HEK293 (cell line): ENCODE data around the gene ZFYVE19.

Source experiments
- CTCF ChIA-PET: fragments of 350-600 bp; formaldehyde crosslinking; extraction: SDS; loops from one replicate; lab custom pipeline; 2021; ENCODE audit warnings: antibody characterized with exemption; lab: Yijun Ruan, JAX
- POLR2A ChIA-PET: fragments of 300-600 bp; formaldehyde crosslinking; extraction: SDS; loops from one replicate; lab custom pipeline; 2020; ENCODE audit warnings: antibody characterized with exemption, inconsistent platforms; lab: Yijun Ruan, JAX
- H3K27ac ChIP-seq: fragments of 200-500 bp; sonication (Bioruptor generic); 2 replicates; pipeline ENCODE4 v1.5.1; 2014; ENCODE audit warnings: low read depth, low read length, control low read depth, inconsistent platforms; ENCODE audit errors: extremely low read depth
- H3K36me3 ChIP-seq, 2 experiments: fragments of 200-500 bp in 1 of 2; sonication (Bioruptor generic) in 1 of 2; 1 replicate in 1 of 2; 2 replicates in 1 of 2; pipeline ENCODE4 v1.5.1; 2014 to 2017; ENCODE audit warnings: inconsistent platforms in 2 of 2, low read length in 2 of 2; ENCODE audit not compliant: control insufficient read depth in 2 of 2, insufficient read depth in 1 of 2
- H3K4me1 ChIP-seq: fragments of 200-500 bp; sonication (Bioruptor generic); 2 replicates; pipeline ENCODE4 v1.5.1; 2014; ENCODE audit warnings: mild to moderate bottlenecking, low read length, inconsistent platforms; ENCODE audit not compliant: control insufficient read depth, insufficient read depth
- H3K4me3 ChIP-seq: 2 replicates; pipeline ENCODE4 v1.5.1; 2011; ENCODE audit warnings: low read depth, mild to moderate bottlenecking, control low read depth, low read length, moderate library complexity
- H3K9me3 ChIP-seq: fragments of 200-500 bp; sonication (Bioruptor generic); 2 replicates; pipeline ENCODE4 v1.5.1; 2014; ENCODE audit warnings: low read depth, low read length, inconsistent platforms; ENCODE audit not compliant: control insufficient read depth, insufficient read depth
- GLI2 ChIP-seq: fragments of 450-650 bp; formaldehyde crosslinking; IDR thresholded peaks from 2 replicates; pipeline ENCODE4; 2017; ENCODE audit warnings: missing biosample characterization, missing genetic modification characterization, low read depth, borderline replicate concordance
- SCRT2 ChIP-seq: fragments of 450-650 bp; formaldehyde crosslinking; IDR thresholded peaks from 2 replicates; pipeline ENCODE4 v1.5.1; 2016; ENCODE audit warnings: missing biosample characterization, missing genetic modification characterization
- SETDB1 ChIP-seq: IDR thresholded peaks from one replicate; pipeline ENCODE4 v1.6.1; 2017; ENCODE audit warnings: mild to moderate bottlenecking, low read length, moderate library complexity, mixed read lengths; ENCODE audit not compliant: insufficient read length
- SP7 ChIP-seq: fragments of 450-650 bp; formaldehyde crosslinking; IDR thresholded peaks from 2 replicates; pipeline ENCODE4 v1.5.1; 2016; ENCODE audit warnings: missing biosample characterization, missing genetic modification characterization
- ZBTB21 ChIP-seq: fragments of 450-650 bp; formaldehyde crosslinking; IDR thresholded peaks from 2 replicates; pipeline ENCODE4 v1.5.1; 2017; ENCODE audit warnings: missing biosample characterization, missing genetic modification characterization
- ZEB2 ChIP-seq: fragments of 450-650 bp; formaldehyde crosslinking; IDR thresholded peaks from 2 replicates; pipeline ENCODE4 v1.5.1; 2016; ENCODE audit warnings: missing biosample characterization, missing genetic modification characterization
- ZNF112 ChIP-seq: fragments of 450-650 bp; formaldehyde crosslinking; IDR thresholded peaks from 2 replicates; pipeline ENCODE4 v1.5.0; 2017; ENCODE audit warnings: missing biosample characterization, missing genetic modification characterization
- ZNF140 ChIP-seq: fragments of 450-650 bp; formaldehyde crosslinking; IDR thresholded peaks from 2 replicates; pipeline ENCODE4 v1.5.1; 2016; ENCODE audit warnings: missing biosample characterization, missing genetic modification characterization
- ZNF169 ChIP-seq: fragments of 450-650 bp; formaldehyde crosslinking; IDR thresholded peaks from 2 replicates; pipeline ENCODE4 v1.5.1; 2016; ENCODE audit warnings: missing biosample characterization, missing genetic modification characterization
- ZNF174 ChIP-seq: fragments of 450-650 bp; formaldehyde crosslinking; IDR thresholded peaks from 2 replicates; pipeline ENCODE4 v1.5.0; 2017; ENCODE audit warnings: missing biosample characterization, mild to moderate bottlenecking, missing genetic modification characterization
- ZNF184 ChIP-seq: fragments of 450-650 bp; IDR thresholded peaks from 2 replicates; pipeline ENCODE4 v1.5.1; 2018; ENCODE audit warnings: missing biosample characterization, mild to moderate bottlenecking, missing genetic modification characterization
- ZNF24 ChIP-seq: fragments of 450-650 bp; formaldehyde crosslinking; IDR thresholded peaks from 2 replicates; pipeline ENCODE4 v1.5.1; 2016; ENCODE audit warnings: missing biosample characterization, missing genetic modification characterization
- ZNF510 ChIP-seq: fragments of 450-650 bp; formaldehyde crosslinking; IDR thresholded peaks from 2 replicates; pipeline ENCODE4 v1.5.1; 2018; ENCODE audit warnings: mild to moderate bottlenecking, missing genetic modification characterization, missing biosample characterization; ENCODE audit not compliant: insufficient replicate concordance
- ZNF514 ChIP-seq: fragments of 450-650 bp; formaldehyde crosslinking; IDR thresholded peaks from 2 replicates; pipeline ENCODE4 v1.5.1; 2016; ENCODE audit warnings: missing biosample characterization, missing genetic modification characterization
- ZNF529 ChIP-seq: fragments of 450-650 bp; formaldehyde crosslinking; IDR thresholded peaks from 2 replicates; pipeline ENCODE4 v1.5.1; 2017; ENCODE audit warnings: missing genetic modification characterization, missing biosample characterization; ENCODE audit not compliant: insufficient replicate concordance
- ZNF791 ChIP-seq: fragments of 450-650 bp; formaldehyde crosslinking; IDR thresholded peaks from 2 replicates; pipeline ENCODE4 v1.5.1; 2016; ENCODE audit warnings: missing biosample characterization, missing genetic modification characterization
- ZNF843 ChIP-seq: fragments of 450-650 bp; formaldehyde crosslinking; IDR thresholded peaks from 2 replicates; pipeline ENCODE4 v1.5.1; 2016; ENCODE audit warnings: missing biosample characterization, missing genetic modification characterization
- ZSCAN16 ChIP-seq: fragments of 450-650 bp; formaldehyde crosslinking; IDR thresholded peaks from 2 replicates; pipeline ENCODE4 v1.5.1; 2016; ENCODE audit warnings: missing biosample characterization, missing genetic modification characterization
- ZXDB ChIP-seq: fragments of 450-650 bp; formaldehyde crosslinking; IDR thresholded peaks from 2 replicates; pipeline ENCODE4 v1.5.1; 2016; ENCODE audit warnings: missing biosample characterization, missing genetic modification characterization
- TF ChIP-seq, protein P1 (sequence below): fragments of 450-650 bp; formaldehyde crosslinking; IDR thresholded peaks from 2 replicates; pipeline ENCODE4 v1.5.1; 2017; ENCODE audit warnings: missing biosample characterization, missing genetic modification characterization
- TF ChIP-seq, protein P2 (sequence below): fragments of 450-650 bp; formaldehyde crosslinking; IDR thresholded peaks from 2 replicates; pipeline ENCODE4 v1.5.1; 2016; ENCODE audit warnings: missing biosample characterization, missing genetic modification characterization, borderline replicate concordance
- TF ChIP-seq, protein P3 (sequence below): fragments of 450-650 bp; formaldehyde crosslinking; IDR thresholded peaks from 2 replicates; pipeline ENCODE4 v1.5.1; 2017; ENCODE audit warnings: missing biosample characterization, missing genetic modification characterization
- TF ChIP-seq, protein P4 (sequence below): fragments of 450-650 bp; IDR thresholded peaks from 2 replicates; pipeline ENCODE4 v1.5.1; 2018; ENCODE audit warnings: missing biosample characterization, missing genetic modification characterization

Gene ZFYVE19

DNA sequence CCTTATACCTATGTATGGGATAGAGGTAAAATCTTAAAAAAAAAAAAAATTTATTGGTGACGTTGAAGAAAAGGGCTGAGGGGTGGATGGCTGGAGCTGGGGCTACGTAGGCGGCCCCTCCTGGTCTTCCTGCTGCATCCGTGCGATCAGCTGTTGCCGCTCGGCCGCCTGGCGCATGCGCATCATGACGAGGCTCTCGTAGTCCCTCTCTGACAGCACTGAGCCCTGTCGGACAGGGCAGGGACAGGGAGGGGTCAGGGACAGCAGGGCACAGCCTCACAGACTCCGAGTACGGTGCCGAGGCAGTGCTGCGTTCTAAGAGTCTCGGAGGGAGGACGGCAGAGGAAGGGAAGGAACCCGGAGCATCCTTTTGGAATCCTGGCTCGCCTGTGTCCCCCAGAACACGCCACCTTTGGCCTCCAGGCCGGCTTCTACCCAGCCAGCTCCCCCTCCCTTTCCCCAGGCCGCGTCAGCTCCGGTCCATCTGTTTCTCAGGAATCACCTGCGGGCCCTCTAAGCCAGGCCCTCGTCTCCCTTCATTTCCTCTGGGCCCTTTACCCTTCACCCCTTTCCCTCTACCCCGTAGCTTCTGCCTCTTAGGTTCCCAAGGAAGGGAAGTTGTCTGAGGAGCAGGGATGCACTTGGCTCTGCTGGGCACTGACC is 38.9 kb upstream of the ZFYVE19 start:
- TF ChIP-seq SP7 (tag by site-specific recombination), result no peak
- TF ChIP-seq, protein P1, sequence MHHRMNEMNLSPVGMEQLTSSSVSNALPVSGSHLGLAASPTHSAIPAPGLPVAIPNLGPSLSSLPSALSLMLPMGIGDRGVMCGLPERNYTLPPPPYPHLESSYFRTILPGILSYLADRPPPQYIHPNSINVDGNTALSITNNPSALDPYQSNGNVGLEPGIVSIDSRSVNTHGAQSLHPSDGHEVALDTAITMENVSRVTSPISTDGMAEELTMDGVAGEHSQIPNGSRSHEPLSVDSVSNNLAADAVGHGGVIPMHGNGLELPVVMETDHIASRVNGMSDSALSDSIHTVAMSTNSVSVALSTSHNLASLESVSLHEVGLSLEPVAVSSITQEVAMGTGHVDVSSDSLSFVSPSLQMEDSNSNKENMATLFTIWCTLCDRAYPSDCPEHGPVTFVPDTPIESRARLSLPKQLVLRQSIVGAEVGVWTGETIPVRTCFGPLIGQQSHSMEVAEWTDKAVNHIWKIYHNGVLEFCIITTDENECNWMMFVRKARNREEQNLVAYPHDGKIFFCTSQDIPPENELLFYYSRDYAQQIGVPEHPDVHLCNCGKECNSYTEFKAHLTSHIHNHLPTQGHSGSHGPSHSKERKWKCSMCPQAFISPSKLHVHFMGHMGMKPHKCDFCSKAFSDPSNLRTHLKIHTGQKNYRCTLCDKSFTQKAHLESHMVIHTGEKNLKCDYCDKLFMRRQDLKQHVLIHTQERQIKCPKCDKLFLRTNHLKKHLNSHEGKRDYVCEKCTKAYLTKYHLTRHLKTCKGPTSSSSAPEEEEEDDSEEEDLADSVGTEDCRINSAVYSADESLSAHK, result no peak
- no peak for TF ChIP-seq ZNF169 (tag by site-specific recombination)
- TF ChIP-seq ZNF529 (tag by site-specific recombination), result no peak
- no peak for TF ChIP-seq SCRT2 (tag by site-specific recombination)
- TF ChIP-seq SETDB1, result no peak
- no peak for TF ChIP-seq ZBTB21 (tag by site-specific recombination)
- TF ChIP-seq ZNF184 (tag by site-specific recombination), result no peak
- no peak for TF ChIP-seq ZNF112
- TF ChIP-seq, protein P2, sequence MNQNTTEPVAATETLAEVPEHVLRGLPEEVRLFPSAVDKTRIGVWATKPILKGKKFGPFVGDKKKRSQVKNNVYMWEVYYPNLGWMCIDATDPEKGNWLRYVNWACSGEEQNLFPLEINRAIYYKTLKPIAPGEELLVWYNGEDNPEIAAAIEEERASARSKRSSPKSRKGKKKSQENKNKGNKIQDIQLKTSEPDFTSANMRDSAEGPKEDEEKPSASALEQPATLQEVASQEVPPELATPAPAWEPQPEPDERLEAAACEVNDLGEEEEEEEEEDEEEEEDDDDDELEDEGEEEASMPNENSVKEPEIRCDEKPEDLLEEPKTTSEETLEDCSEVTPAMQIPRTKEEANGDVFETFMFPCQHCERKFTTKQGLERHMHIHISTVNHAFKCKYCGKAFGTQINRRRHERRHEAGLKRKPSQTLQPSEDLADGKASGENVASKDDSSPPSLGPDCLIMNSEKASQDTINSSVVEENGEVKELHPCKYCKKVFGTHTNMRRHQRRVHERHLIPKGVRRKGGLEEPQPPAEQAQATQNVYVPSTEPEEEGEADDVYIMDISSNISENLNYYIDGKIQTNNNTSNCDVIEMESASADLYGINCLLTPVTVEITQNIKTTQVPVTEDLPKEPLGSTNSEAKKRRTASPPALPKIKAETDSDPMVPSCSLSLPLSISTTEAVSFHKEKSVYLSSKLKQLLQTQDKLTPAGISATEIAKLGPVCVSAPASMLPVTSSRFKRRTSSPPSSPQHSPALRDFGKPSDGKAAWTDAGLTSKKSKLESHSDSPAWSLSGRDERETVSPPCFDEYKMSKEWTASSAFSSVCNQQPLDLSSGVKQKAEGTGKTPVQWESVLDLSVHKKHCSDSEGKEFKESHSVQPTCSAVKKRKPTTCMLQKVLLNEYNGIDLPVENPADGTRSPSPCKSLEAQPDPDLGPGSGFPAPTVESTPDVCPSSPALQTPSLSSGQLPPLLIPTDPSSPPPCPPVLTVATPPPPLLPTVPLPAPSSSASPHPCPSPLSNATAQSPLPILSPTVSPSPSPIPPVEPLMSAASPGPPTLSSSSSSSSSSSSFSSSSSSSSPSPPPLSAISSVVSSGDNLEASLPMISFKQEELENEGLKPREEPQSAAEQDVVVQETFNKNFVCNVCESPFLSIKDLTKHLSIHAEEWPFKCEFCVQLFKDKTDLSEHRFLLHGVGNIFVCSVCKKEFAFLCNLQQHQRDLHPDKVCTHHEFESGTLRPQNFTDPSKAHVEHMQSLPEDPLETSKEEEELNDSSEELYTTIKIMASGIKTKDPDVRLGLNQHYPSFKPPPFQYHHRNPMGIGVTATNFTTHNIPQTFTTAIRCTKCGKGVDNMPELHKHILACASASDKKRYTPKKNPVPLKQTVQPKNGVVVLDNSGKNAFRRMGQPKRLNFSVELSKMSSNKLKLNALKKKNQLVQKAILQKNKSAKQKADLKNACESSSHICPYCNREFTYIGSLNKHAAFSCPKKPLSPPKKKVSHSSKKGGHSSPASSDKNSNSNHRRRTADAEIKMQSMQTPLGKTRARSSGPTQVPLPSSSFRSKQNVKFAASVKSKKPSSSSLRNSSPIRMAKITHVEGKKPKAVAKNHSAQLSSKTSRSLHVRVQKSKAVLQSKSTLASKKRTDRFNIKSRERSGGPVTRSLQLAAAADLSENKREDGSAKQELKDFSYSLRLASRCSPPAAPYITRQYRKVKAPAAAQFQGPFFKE (tag by site-specific recombination), result no peak
- no peak for TF ChIP-seq ZNF24 (tag by site-specific recombination)
- TF ChIP-seq ZNF843 (tag by site-specific recombination), result no peak
- TF ChIP-seq ZXDB, result no peak
- no peak for TF ChIP-seq ZSCAN16 (tag by site-specific recombination)
- no peak for TF ChIP-seq ZNF140 (tag by site-specific recombination)
- TF ChIP-seq, all 188 proteins: peak for 0
- Histone ChIP-seq H3K4me3 (no peak overlapping the region), H3K36me3 (peaks cover 0 to 13% of the 10 kb centered on the region in 2 experiments; a peak in 1 of 3 replicates), H3K9me3 (no peaks in the 10 kb centered on the region), H3K4me1 (peaks cover 28% of the 10 kb centered on the region), H3K27ac (peak overlapping the region; percentile 11; the same call in 1 of the 2 replicates)
- ChIA-PET CTCF (interaction anchor here (0.7 to 3.7 kb wide), 2 partner anchors 15 to 28 kb away, joined by 3 to 18 read pairs; no protein-coding TSS in a partner anchor), POLR2A (no interaction called here)

DNA sequence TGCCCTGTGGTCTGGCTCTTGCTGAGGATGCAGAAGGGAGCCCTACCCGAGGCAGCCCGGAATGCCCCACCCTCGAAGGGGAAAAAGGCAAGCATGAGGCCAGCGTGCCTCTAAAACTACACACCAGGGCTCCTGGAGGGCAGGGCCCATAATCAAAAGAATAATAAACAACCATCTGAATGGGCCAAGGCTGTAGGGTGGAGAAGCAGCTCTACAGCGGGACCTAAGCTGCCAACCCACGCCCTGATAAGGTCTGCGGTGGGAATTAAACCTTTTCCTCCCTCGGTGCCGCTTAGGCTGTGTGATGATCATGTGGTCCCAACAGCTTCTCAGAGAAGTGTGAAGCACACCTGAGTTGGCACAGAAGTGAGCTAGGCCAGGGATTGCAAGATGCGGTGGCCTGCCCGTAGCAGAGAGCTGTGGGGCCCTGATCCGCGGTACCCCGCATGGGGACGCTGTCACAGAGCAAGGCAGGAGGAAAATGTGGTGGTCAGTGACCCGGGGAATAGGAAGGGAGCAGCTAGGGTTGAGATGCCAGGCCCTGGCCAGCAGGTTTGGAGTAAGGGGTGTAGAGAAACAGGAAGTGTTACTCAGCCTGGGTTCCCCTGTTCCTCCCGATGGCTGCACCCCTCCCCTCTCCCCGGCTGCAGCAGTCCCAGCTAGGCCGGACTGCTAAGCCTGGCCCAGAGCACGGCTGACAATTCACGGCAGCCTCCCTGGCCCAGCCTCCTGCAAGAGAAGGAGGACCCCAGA is 38.2 kb upstream of the ZFYVE19 start:
- Histone ChIP-seq H3K27ac (peak overlapping the region; percentile 58; the same call in 1 of the 2 replicates), H3K36me3 (peaks cover 0 to 18% of the 10 kb centered on the region in 2 experiments; a peak in 1 of 3 replicates), H3K4me1 (peaks cover 25% of the 10 kb centered on the region), H3K4me3 (no peak overlapping the region), H3K9me3 (no peaks in the 10 kb centered on the region)
- CTCF ChIA-PET, result interaction anchor here (0.7 to 3.1 kb wide), 2 partner anchors 14 to 28 kb away, joined by 3 to 10 read pairs; no protein-coding TSS in a partner anchor
- POLR2A ChIA-PET, result interaction anchor here (0.6 kb wide), 1 partner anchor 324 kb away, joined by 5 read pairs; no protein-coding TSS in a partner anchor
- TF ChIP-seq GLI2 (tag by site-specific recombination) (no peak), ZNF510 (tag by site-specific recombination) (no peak), ZEB2 (tag by site-specific recombination) (no peak), ZNF174 (no peak), ZNF514 (tag by site-specific recombination) (no peak), ZNF791 (tag by site-specific recombination) (no peak)
- TF ChIP-seq, protein P3, sequence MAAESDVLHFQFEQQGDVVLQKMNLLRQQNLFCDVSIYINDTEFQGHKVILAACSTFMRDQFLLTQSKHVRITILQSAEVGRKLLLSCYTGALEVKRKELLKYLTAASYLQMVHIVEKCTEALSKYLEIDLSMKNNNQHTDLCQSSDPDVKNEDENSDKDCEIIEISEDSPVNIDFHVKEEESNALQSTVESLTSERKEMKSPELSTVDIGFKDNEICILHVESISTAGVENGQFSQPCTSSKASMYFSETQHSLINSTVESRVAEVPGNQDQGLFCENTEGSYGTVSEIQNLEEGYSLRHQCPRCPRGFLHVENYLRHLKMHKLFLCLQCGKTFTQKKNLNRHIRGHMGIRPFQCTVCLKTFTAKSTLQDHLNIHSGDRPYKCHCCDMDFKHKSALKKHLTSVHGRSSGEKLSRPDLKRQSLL (tag by site-specific recombination), result no peak
- TF ChIP-seq, protein P4, sequence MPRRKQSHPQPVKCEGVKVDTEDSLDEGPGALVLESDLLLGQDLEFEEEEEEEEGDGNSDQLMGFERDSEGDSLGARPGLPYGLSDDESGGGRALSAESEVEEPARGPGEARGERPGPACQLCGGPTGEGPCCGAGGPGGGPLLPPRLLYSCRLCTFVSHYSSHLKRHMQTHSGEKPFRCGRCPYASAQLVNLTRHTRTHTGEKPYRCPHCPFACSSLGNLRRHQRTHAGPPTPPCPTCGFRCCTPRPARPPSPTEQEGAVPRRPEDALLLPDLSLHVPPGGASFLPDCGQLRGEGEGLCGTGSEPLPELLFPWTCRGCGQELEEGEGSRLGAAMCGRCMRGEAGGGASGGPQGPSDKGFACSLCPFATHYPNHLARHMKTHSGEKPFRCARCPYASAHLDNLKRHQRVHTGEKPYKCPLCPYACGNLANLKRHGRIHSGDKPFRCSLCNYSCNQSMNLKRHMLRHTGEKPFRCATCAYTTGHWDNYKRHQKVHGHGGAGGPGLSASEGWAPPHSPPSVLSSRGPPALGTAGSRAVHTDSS (tag by site-specific recombination), result no peak
